Keratinocyte (primary cell): Measurements from ENCODE around the gene DTD1.

Experiments used
- EZH2 ChIP-seq: IDR thresholded peaks from one replicate; pipeline ENCODE4 v1.6.1; 2012; ENCODE audit warnings: inconsistent platforms, mild to moderate bottlenecking, low read length, moderate library complexity
- TF ChIP-seq, protein P1 (sequence below), 3 experiments: IDR thresholded peaks in 1 of 3; conservative IDR thresholded peaks in 1 of 3; optimal IDR thresholded peaks in 1 of 3; 2 replicates in 2 of 3; 3 replicates in 1 of 3; pipeline versions ENCODE3 to v1.5.1; 2011; ENCODE audit warnings: low read length in 3 of 3, mild to moderate bottlenecking in 3 of 3, moderate library complexity in 2 of 3, control low read depth in 1 of 3, inconsistent platforms in 1 of 3; ENCODE audit not compliant: insufficient read depth in 2 of 3; ENCODE audit errors: extremely low read depth in 1 of 3

DNA sequence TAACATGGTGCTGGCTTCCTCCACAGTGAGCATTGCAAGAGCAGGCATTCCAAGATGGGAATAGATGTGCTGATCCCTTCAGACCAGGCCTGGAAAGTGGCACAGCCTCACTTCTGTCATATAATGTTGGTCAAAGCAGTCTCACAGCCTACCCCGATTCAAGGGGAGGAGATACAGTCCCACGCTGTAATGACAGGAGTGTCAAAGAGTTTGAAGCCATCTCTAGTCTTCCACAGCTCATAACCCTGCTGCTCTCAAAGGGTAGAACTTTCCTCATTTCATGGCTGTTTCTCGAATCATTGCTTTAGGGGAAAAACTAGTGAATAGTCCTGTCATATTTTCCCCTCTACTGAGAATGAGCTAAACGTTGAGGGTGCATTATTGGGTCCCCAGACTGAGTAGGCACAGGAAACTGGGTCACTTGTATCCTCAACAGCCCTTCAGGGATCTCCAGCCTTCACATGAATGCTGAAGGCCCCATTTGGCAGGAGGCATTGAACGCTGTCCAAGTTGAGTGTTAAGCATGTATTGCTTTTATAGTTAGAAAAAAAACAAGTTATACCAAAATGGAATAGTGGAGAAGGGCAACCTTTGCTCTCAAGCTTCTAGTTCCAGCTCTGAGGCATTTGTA, 27.3 kb downstream of the DTD1 start:
- TF ChIP-seq, protein P1, sequence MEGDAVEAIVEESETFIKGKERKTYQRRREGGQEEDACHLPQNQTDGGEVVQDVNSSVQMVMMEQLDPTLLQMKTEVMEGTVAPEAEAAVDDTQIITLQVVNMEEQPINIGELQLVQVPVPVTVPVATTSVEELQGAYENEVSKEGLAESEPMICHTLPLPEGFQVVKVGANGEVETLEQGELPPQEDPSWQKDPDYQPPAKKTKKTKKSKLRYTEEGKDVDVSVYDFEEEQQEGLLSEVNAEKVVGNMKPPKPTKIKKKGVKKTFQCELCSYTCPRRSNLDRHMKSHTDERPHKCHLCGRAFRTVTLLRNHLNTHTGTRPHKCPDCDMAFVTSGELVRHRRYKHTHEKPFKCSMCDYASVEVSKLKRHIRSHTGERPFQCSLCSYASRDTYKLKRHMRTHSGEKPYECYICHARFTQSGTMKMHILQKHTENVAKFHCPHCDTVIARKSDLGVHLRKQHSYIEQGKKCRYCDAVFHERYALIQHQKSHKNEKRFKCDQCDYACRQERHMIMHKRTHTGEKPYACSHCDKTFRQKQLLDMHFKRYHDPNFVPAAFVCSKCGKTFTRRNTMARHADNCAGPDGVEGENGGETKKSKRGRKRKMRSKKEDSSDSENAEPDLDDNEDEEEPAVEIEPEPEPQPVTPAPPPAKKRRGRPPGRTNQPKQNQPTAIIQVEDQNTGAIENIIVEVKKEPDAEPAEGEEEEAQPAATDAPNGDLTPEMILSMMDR (optimal IDR thresholded peaks at IDR 0.05 in 1 of 3, IDR thresholded peaks at IDR 0.05 in 1 of 3, conservative IDR thresholded peaks at IDR 0.05 in 1 of 3; ENCODE audit: extremely low read depth in 1 of 3, insufficient read depth in 2 of 3, low read length in 3 of 3): no peak
- TF ChIP-seq EZH2: no peak
